ENCODE data around the gene SENP1. TPM values are rescaled to one million over a fixed set of nuclear protein-coding genes. Genes with fewer than 3 reads are reported as not detected.

The SENP1 gene
- total and polyA plus RNA-seq, 9 donors: 6.2 to 28.9 (median 19.7) TPM

DNA sequence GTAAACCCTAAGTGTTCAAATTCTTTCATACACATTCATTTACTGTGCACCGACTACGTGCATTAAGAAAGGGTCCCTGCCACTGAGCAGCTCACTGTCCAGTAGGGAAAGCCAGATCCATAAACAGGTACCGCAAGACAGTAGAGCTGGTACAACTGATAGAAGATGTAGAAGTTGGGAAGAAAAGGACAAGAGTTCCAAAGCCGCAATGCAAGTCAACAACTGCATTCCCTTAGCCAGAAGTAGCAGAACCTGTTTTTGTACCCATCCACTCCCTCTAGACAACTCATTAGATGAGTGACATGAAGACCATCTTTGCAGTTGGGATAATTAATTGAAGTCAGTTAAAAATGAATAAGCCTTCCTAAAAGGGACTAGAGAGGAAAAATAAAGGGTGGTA lies 1.3 kb downstream of the SENP1 start:
- DNase-seq: no peak
- no peak overlapping the region for H3K27ac ChIP-seq
- TF ChIP-seq CTCF (IDR thresholded peaks at IDR 0.05) (no peak), EP300 (IDR thresholded peaks at IDR 0.05) (no peak), POLR2A (IDR thresholded peaks at IDR 0.05) (no peak)
- H3K27me3 ChIP-seq: no peaks in the 10 kb centered on the region
- H3K4me1 ChIP-seq (ENCODE audit: insufficient read depth): peaks cover 7% of the 10 kb centered on the region
- 70 to 75% (median 71%) methylated on average over 4 of the region's 4 CpGs for WGBS, 3 donors
- H3K36me3 ChIP-seq: no peaks in the 10 kb centered on the region
- H3K4me3 ChIP-seq: no peak overlapping the region
- intact Hi-C loops (cut with DNase I): loop anchor here in 2 of 4 donors (5.0 to 10.0 kb wide), 2 partner anchors 50 to 53 kb away; partner anchors contain the start of gene ASB8 (in 2 of the 2)
- H3K9me3 ChIP-seq: no peaks in the 10 kb centered on the region

DNA sequence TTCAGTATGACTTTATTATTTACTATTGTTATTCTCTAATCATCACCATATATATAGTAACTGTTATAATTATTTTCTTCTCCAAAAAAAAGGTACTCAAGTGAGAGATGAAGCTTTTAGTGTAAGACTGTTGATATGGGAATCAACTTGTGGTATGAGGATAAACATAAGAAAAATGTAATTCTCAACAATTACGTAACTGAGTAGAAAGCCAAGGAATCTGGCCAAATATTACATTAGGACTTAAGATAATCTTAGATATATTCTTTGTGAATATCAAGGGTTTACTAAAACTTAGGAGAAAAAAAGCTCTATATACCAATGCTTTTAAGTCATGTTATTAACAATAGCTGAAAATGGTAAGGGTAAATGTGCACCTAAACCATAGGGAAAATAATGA lies 13.3 kb downstream of the SENP1 start:
- intact Hi-C loops (cut with DNase I): no loop called here
- no peaks in the 10 kb centered on the region for H3K36me3 ChIP-seq
- WGBS, 3 donors: 77 to 81% (median 81%) methylated on average over 1 of the region's 1 CpG

DNA sequence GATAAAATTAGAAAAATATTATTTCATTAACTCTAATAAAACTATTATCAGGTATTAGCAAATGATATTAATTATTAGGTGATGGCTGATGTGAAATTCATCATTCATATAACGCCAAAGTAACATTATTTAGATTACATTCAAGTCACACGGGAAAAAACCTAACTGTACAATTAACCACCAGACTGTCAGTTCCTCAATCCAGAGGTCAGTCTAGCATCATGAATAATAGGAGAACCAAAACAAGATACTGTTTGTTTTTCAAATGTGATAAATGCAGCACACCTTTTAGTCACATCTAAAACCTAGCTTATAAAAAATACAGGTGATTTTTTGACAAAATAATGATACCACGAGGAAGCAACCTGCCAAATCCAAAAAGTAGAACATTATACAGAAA lies 19.6 kb downstream of the SENP1 start:
- Histone ChIP-seq H3K36me3 (no peaks in the 10 kb centered on the region), H3K4me3 (no peak overlapping the region), H3K27ac (no peak overlapping the region), H3K4me1 (ENCODE audit: insufficient read depth) (no peaks in the 10 kb centered on the region), H3K27me3 (no peaks in the 10 kb centered on the region), H3K9me3 (no peaks in the 10 kb centered on the region)
- intact Hi-C loops (cut with DNase I): loop anchor here in 3 of 4 donors (10.0 kb wide), 1 partner anchor 78 kb away; no protein-coding TSS in a partner anchor
- 88 to 90% (median 88%) methylated on average over 3 of the region's 3 CpGs for WGBS, 3 donors
- TF ChIP-seq POLR2A (IDR thresholded peaks at IDR 0.05): no peak
- TF ChIP-seq EP300 (IDR thresholded peaks at IDR 0.05): no peak
- no peak for TF ChIP-seq CTCF (IDR thresholded peaks at IDR 0.05)
- no peak for DNase-seq

More for the DNA sequence above, 13.3 kb downstream of the SENP1 start:
- no peak overlapping the region for H3K27ac ChIP-seq
- H3K4me1 ChIP-seq (ENCODE audit: insufficient read depth): no peaks in the 10 kb centered on the region
- H3K9me3 ChIP-seq: no peaks in the 10 kb centered on the region
- no peak for DNase-seq
- no peak for TF ChIP-seq POLR2A (IDR thresholded peaks at IDR 0.05)
- no peak for TF ChIP-seq CTCF (IDR thresholded peaks at IDR 0.05)
- no peak for TF ChIP-seq EP300 (IDR thresholded peaks at IDR 0.05)
- H3K4me3 ChIP-seq: no peak overlapping the region
- H3K27me3 ChIP-seq: no peaks in the 10 kb centered on the region

GRCh38 chr12:48084841-48085460 lies 20.9 kb downstream of the SENP1 start:
- WGBS, 3 donors: 88 to 92% (median 91%) methylated on average over 12 of the region's 12 CpGs
- H3K27me3 ChIP-seq: no peaks in the 10 kb centered on the region
- H3K27ac ChIP-seq: no peak overlapping the region
- no peak for DNase-seq
- no peaks in the 10 kb centered on the region for H3K36me3 ChIP-seq
- intact Hi-C loops (cut with DNase I): loop anchor here in 3 of 4 donors (10.0 kb wide), 1 partner anchor 80 kb away; no protein-coding TSS in a partner anchor
- H3K4me3 ChIP-seq: no peak overlapping the region
- H3K4me1 ChIP-seq (ENCODE audit: insufficient read depth): no peaks in the 10 kb centered on the region
- TF ChIP-seq EP300 (IDR thresholded peaks at IDR 0.05): no peak
- no peak for TF ChIP-seq CTCF (IDR thresholded peaks at IDR 0.05)
- TF ChIP-seq POLR2A (IDR thresholded peaks at IDR 0.05): no peak
- H3K9me3 ChIP-seq: no peaks in the 10 kb centered on the region

All from ovary (tissue), 9 donors.